ENCODE measurements around the gene DIPK1A. TPM values are rescaled to one million over a fixed set of nuclear protein-coding genes. Genes with fewer than 3 reads are reported as not detected.

The DIPK1A gene
- total and polyA plus RNA-seq, 2 donors (not counting 1 experiment from before 2014, with no cell fraction given): 19.7 to 85.7 TPM

GRCh38 chr1:92842082-92843045 lies 118.9 kb downstream of the DIPK1A start:
- H3K36me3 ChIP-seq (ENCODE audit: control insufficient read depth, insufficient read depth, low read length): peaks cover 12% of the 10 kb centered on the region
- no peak overlapping the region for H3K27ac ChIP-seq (ENCODE audit: insufficient read depth, low read length)
- no peak overlapping the region for H3K9ac ChIP-seq (ENCODE audit: insufficient read depth, low read length)
- no peaks in the 10 kb centered on the region for H3K9me3 ChIP-seq (ENCODE audit: control insufficient read depth, insufficient read depth, low read depth, low read length)
- no peaks in the 10 kb centered on the region for H3K4me1 ChIP-seq (ENCODE audit: control insufficient read depth, extremely low read depth, insufficient read depth, low read length)
- no peak overlapping the region for H3K4me3 ChIP-seq (replicated peaks in 1 of 4; ENCODE audit: control extremely low read depth in 1 of 4, insufficient read depth in 1 of 4, low read depth in 3 of 4, low read length in 4 of 4)
- peaks cover 35% of the 10 kb centered on the region for H3K79me2 ChIP-seq (ENCODE audit: control insufficient read depth, insufficient read depth, low read length)
- no peaks in the 10 kb centered on the region for H4K20me1 ChIP-seq (ENCODE audit: control insufficient read depth, extremely low read depth, insufficient read depth, low read length)
- no peak overlapping the region for H2AFZ ChIP-seq (ENCODE audit: low read length)
- no peak for DNase-seq (ENCODE audit: low read depth in 2 of 2)
- TF ChIP-seq CTCF (conservative IDR thresholded peaks at IDR 0.05 in 1 of 2, IDR thresholded peaks at IDR 0.05 in 1 of 2; ENCODE audit: low read depth in 1 of 2, low read length in 2 of 2) (no peak), EZH2 (IDR thresholded peaks at IDR 0.05; ENCODE audit: low read length, missing control alignments) (no peak)
- H3K4me2 ChIP-seq (ENCODE audit: extremely low read depth, insufficient read depth, low read length): no peak overlapping the region
- H3K27me3 ChIP-seq (ENCODE audit: control insufficient read depth, insufficient read depth, low read length): no peaks in the 10 kb centered on the region

- Histone ChIP-seq H3K9ac (ENCODE audit: insufficient read depth, low read length) (no peak overlapping the region), H3K79me2 (ENCODE audit: control insufficient read depth, insufficient read depth, low read length) (peaks cover 53% of the 10 kb centered on the region), H3K4me2 (ENCODE audit: extremely low read depth, insufficient read depth, low read length) (no peak overlapping the region), H3K9me3 (ENCODE audit: control insufficient read depth, insufficient read depth, low read depth, low read length) (no peaks in the 10 kb centered on the region), H3K27me3 (ENCODE audit: control insufficient read depth, insufficient read depth, low read length) (no peaks in the 10 kb centered on the region), H2AFZ (ENCODE audit: low read length) (no peak overlapping the region), H3K4me3 (replicated peaks in 1 of 4; ENCODE audit: control extremely low read depth in 1 of 4, insufficient read depth in 1 of 4, low read depth in 3 of 4, low read length in 4 of 4) (no peak overlapping the region), H3K36me3 (ENCODE audit: control insufficient read depth, insufficient read depth, low read length) (peaks cover 14% of the 10 kb centered on the region), H4K20me1 (ENCODE audit: control insufficient read depth, extremely low read depth, insufficient read depth, low read length) (peaks cover 3% of the 10 kb centered on the region), H3K27ac (ENCODE audit: insufficient read depth, low read length) (no peak overlapping the region), H3K4me1 (ENCODE audit: control insufficient read depth, extremely low read depth, insufficient read depth, low read length) (no peaks in the 10 kb centered on the region)
- DNase-seq (ENCODE audit: low read depth in 2 of 2): no peak
- no peak for TF ChIP-seq CTCF (conservative IDR thresholded peaks at IDR 0.05 in 1 of 2, IDR thresholded peaks at IDR 0.05 in 1 of 2; ENCODE audit: low read depth in 1 of 2, low read length in 2 of 2)
- TF ChIP-seq EZH2 (IDR thresholded peaks at IDR 0.05; ENCODE audit: low read length, missing control alignments): no peak
Observed at GRCh38 chr1:92840600-92840999, 120.7 kb downstream of the DIPK1A start.

- Histone ChIP-seq H3K79me2 (ENCODE audit: control insufficient read depth, insufficient read depth, low read length) (peaks cover 64% of the 10 kb centered on the region), H4K20me1 (ENCODE audit: control insufficient read depth, extremely low read depth, insufficient read depth, low read length) (peaks cover 5% of the 10 kb centered on the region), H3K4me3 (replicated peaks in 1 of 4; ENCODE audit: control extremely low read depth in 1 of 4, insufficient read depth in 1 of 4, low read depth in 3 of 4, low read length in 4 of 4) (no peak overlapping the region), H2AFZ (ENCODE audit: low read length) (no peak overlapping the region), H3K9ac (ENCODE audit: insufficient read depth, low read length) (no peak overlapping the region), H3K27ac (ENCODE audit: insufficient read depth, low read length) (no peak overlapping the region), H3K36me3 (ENCODE audit: control insufficient read depth, insufficient read depth, low read length) (peaks cover 19% of the 10 kb centered on the region), H3K27me3 (ENCODE audit: control insufficient read depth, insufficient read depth, low read length) (no peaks in the 10 kb centered on the region), H3K9me3 (ENCODE audit: control insufficient read depth, insufficient read depth, low read depth, low read length) (no peaks in the 10 kb centered on the region), H3K4me2 (ENCODE audit: extremely low read depth, insufficient read depth, low read length) (no peak overlapping the region), H3K4me1 (ENCODE audit: control insufficient read depth, extremely low read depth, insufficient read depth, low read length) (no peaks in the 10 kb centered on the region)
- TF ChIP-seq CTCF (conservative IDR thresholded peaks at IDR 0.05 in 1 of 2, IDR thresholded peaks at IDR 0.05 in 1 of 2; ENCODE audit: low read depth in 1 of 2, low read length in 2 of 2): no peak
- TF ChIP-seq EZH2 (IDR thresholded peaks at IDR 0.05; ENCODE audit: low read length, missing control alignments): no peak
- DNase-seq (ENCODE audit: low read depth in 2 of 2): no peak
Observed at GRCh38 chr1:92839442-92839841, 121.8 kb downstream of the DIPK1A start.

Data from fibroblast of lung (primary cell).